Muscle layer of colon (tissue), 2 donors: ENCODE results near the gene OR5A2.
"Not testable (repeated sequence)": the region's sequence is repeated elsewhere in the genome, so short reads cannot be mapped to it uniquely, and the experiment has no call there.

Experiments used
- H3K27ac ChIP-seq: one replicate; pipeline ENCODE4 v1.7.0; 2013; ENCODE audit warnings: low read depth, mild to moderate bottlenecking, low read length, moderate library complexity
- H3K27me3 ChIP-seq, 2 donors: one replicate each; pipeline ENCODE4 v1.7.0; 2013; ENCODE audit warnings: low read length in 2 of 2, mild to moderate bottlenecking in 2 of 2; ENCODE audit not compliant: insufficient read depth in 2 of 2, control insufficient read depth in 1 of 2
- H3K36me3 ChIP-seq: one replicate; pipeline ENCODE4 v1.7.0; 2013; ENCODE audit warnings: mild to moderate bottlenecking, low read length; ENCODE audit not compliant: insufficient read depth
- H3K4me1 ChIP-seq: one replicate; pipeline ENCODE4 v1.7.0; 2013; ENCODE audit warnings: mild to moderate bottlenecking, low read length; ENCODE audit not compliant: insufficient read depth
- H3K4me3 ChIP-seq, 2 donors: one replicate each; pipeline ENCODE4 v1.7.0; 2013; ENCODE audit warnings: low read length in 2 of 2, low read depth in 1 of 2, mild to moderate bottlenecking in 1 of 2, moderate library complexity in 1 of 2
- H3K9ac ChIP-seq: one replicate; pipeline ENCODE4 v1.7.0; 2013; ENCODE audit warnings: low read length
- H3K9me3 ChIP-seq: one replicate; pipeline ENCODE4 v1.7.0; 2013; ENCODE audit warnings: mild to moderate bottlenecking, low read length
- donor health status: abdominal sarcoma.
- donor health status: Adenocarcinoma of cecum.

Gene OR5A2

GRCh38 chr11:59426361-59427067 is at the start of gene OR5A2:
TSS of gene OR5A2 (minus strand) at chr11:59426413. CDS start at chr11:59422953, 3,460 bp downstream.
- Histone ChIP-seq H3K4me1 (no peaks in the 10 kb centered on the region), H3K9me3 (no peaks in the 10 kb centered on the region), H3K27me3 (no peaks in the 10 kb centered on the region), H3K9ac (no peak within 1 kb of the TSS), H3K36me3 (no peaks in the 10 kb centered on the region), H3K27ac (no peak within 1 kb of the TSS), H3K4me3 (no peak within 1 kb of the TSS)

GRCh38 chr11:59475176-59475575 is 49.0 kb upstream of the OR5A2 start:
- H3K27ac ChIP-seq: no peak overlapping the region
- H3K4me1 ChIP-seq: no peaks in the 10 kb centered on the region
- no peak overlapping the region for H3K9ac ChIP-seq

GRCh38 chr11:59473015-59473414 is 46.8 kb upstream of the OR5A2 start, which contains the start of gene OR4D10:
TSS of gene OR4D10 (plus strand) at chr11:59473315. CDS start at chr11:59477430, 4,115 bp downstream.
- no peak within 1 kb of the TSS for H3K27ac ChIP-seq
- H3K9ac ChIP-seq: no peak within 1 kb of the TSS
- H3K9me3 ChIP-seq: no peaks in the 10 kb centered on the region

More at GRCh38 chr11:59475176-59475575, 49.0 kb upstream of the OR5A2 start:
- no peaks in the 10 kb centered on the region for H3K36me3 ChIP-seq
- H3K4me3 ChIP-seq: no peak overlapping the region
- H3K27me3 ChIP-seq: no peaks in the 10 kb centered on the region
- no peaks in the 10 kb centered on the region for H3K9me3 ChIP-seq

GRCh38 chr11:59463190-59463641 is 37.0 kb upstream of the OR5A2 start:
- H3K4me1 ChIP-seq: no peaks in the 10 kb centered on the region
- H3K27ac ChIP-seq: peak overlapping the region; percentile 14
- H3K27me3 ChIP-seq: no peaks in the 10 kb centered on the region
- no peaks in the 10 kb centered on the region for H3K36me3 ChIP-seq
- H3K4me3 ChIP-seq: no peak overlapping the region
- H3K9ac ChIP-seq: no peak overlapping the region
- no peaks in the 10 kb centered on the region for H3K9me3 ChIP-seq

More at GRCh38 chr11:59473015-59473414, 46.8 kb upstream of the OR5A2 start, which contains the start of gene OR4D10:
- H3K4me1 ChIP-seq: no peaks in the 10 kb centered on the region
- no peak within 1 kb of the TSS for H3K4me3 ChIP-seq
- no peaks in the 10 kb centered on the region for H3K36me3 ChIP-seq
- no peaks in the 10 kb centered on the region for H3K27me3 ChIP-seq

- no peak overlapping the region for H3K27ac ChIP-seq
- no peaks in the 10 kb centered on the region for H3K4me1 ChIP-seq
- H3K9ac ChIP-seq: no peak overlapping the region
- no peak overlapping the region for H3K4me3 ChIP-seq
- H3K36me3 ChIP-seq: no peaks in the 10 kb centered on the region
- H3K27me3 ChIP-seq: no peaks in the 10 kb centered on the region
- no peaks in the 10 kb centered on the region for H3K9me3 ChIP-seq
Measured at GRCh38 chr11:59459916-59460315, 33.7 kb upstream of the OR5A2 start.

- H3K4me3 ChIP-seq: no peak within 1 kb of the TSS
- H3K36me3 ChIP-seq: no peaks in the 10 kb centered on the region
- no peaks in the 10 kb centered on the region for H3K4me1 ChIP-seq
- H3K27ac ChIP-seq: no peak within 1 kb of the TSS
- no peak within 1 kb of the TSS for H3K9ac ChIP-seq
- no peaks in the 10 kb centered on the region for H3K9me3 ChIP-seq
- no peaks in the 10 kb centered on the region for H3K27me3 ChIP-seq
Measured at GRCh38 chr11:59456661-59457060, 30.4 kb upstream of the OR5A2 start, which contains the start of gene OR4D6. TSS of gene OR4D6 (plus strand) at chr11:59456961. CDS start at chr11:59456961, 0 bp downstream.

GRCh38 chr11:59448484-59448883 is 22.3 kb upstream of the OR5A2 start:
- no peak overlapping the region for H3K27ac ChIP-seq
- H3K27me3 ChIP-seq: no peaks in the 10 kb centered on the region
- H3K4me1 ChIP-seq: no peaks in the 10 kb centered on the region
- H3K9me3 ChIP-seq: no peaks in the 10 kb centered on the region
- H3K4me3 ChIP-seq: no peak overlapping the region
- H3K36me3 ChIP-seq: no peaks in the 10 kb centered on the region
- H3K9ac ChIP-seq: no peak overlapping the region

GRCh38 chr11:59445624-59446023 is 19.4 kb upstream of the OR5A2 start:
- H3K9ac ChIP-seq, H3K27ac ChIP-seq, H3K9me3 ChIP-seq, H3K27me3 ChIP-seq, H3K4me1 ChIP-seq, H3K36me3 ChIP-seq, H3K4me3 ChIP-seq: not testable (repeated sequence)

- H3K4me3 ChIP-seq: no peak overlapping the region
- no peaks in the 10 kb centered on the region for H3K27me3 ChIP-seq
- H3K9ac ChIP-seq: no peak overlapping the region
- H3K36me3 ChIP-seq: no peaks in the 10 kb centered on the region
- H3K27ac ChIP-seq: no peak overlapping the region
- H3K9me3 ChIP-seq: no peaks in the 10 kb centered on the region
- no peaks in the 10 kb centered on the region for H3K4me1 ChIP-seq
Measured at GRCh38 chr11:59437770-59438169, 11.6 kb upstream of the OR5A2 start.

GRCh38 chr11:59436169-59436568 is 10.0 kb upstream of the OR5A2 start, which contains the start of gene OR5A1:
TSS of gene OR5A1 (plus strand) at chr11:59436469. CDS start at chr11:59443169, 6,700 bp downstream.
- Histone ChIP-seq H3K4me1 (no peaks in the 10 kb centered on the region), H3K9ac (no peak within 1 kb of the TSS), H3K27me3 (no peaks in the 10 kb centered on the region)

GRCh38 chr11:59429924-59430516 is 3.8 kb upstream of the OR5A2 start:
- no peak overlapping the region for H3K27ac ChIP-seq
- H3K4me3 ChIP-seq: no peak overlapping the region
- no peaks in the 10 kb centered on the region for H3K9me3 ChIP-seq
- H3K36me3 ChIP-seq: no peaks in the 10 kb centered on the region
- H3K27me3 ChIP-seq: no peaks in the 10 kb centered on the region
- H3K9ac ChIP-seq: no peak overlapping the region
- no peaks in the 10 kb centered on the region for H3K4me1 ChIP-seq

More at GRCh38 chr11:59436169-59436568, 10.0 kb upstream of the OR5A2 start, which contains the start of gene OR5A1:
- Histone ChIP-seq H3K36me3 (no peaks in the 10 kb centered on the region), H3K9me3 (no peaks in the 10 kb centered on the region), H3K4me3 (no peak within 1 kb of the TSS), H3K27ac (no peak within 1 kb of the TSS)
